HG03439 (cell line): ENCODE data around the gene ERFL.

Source experiments
- ATAC-seq: cut with Tn5 transposase; IDR thresholded peaks from one replicate; pipeline ENCODE4 v1.9.1; 2021; ENCODE audit warnings: mild to moderate bottlenecking, moderate library complexity; ENCODE audit not compliant: unreplicated experiment

The ERFL gene

DNA sequence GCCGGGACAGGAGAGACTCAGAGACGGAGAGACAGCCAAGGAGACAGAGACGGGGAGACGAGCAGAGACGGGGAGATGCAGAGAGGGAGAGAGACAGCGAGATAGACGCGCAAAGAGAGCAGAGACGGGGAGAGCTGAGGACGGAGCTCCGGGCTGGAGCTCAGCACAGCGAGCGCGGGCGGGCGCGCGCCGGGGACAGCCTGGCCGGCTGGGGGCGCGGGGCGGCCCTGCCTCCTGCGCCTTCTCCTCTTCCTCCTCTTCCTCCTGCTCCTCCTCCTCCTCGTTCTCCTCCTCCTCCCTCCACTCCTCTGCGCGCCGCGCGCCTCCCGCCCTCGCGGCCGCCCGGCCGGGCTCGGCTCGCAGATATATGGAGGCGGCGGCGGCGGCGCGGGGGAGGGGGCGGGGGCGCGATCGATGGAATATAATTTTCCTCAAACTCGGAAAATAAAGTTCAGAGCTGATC lies at the start of gene ERFL:
TSS of gene ERFL (minus strand) at position 229 of the 463 bp plus-strand sequence. CDS start 15,530 bp downstream, outside the sequence.
- ATAC-seq: no peak

GRCh38 chr19:41977916-41978315 lies 49.7 kb upstream of the ERFL start:
- ATAC-seq: no peak

DNA sequence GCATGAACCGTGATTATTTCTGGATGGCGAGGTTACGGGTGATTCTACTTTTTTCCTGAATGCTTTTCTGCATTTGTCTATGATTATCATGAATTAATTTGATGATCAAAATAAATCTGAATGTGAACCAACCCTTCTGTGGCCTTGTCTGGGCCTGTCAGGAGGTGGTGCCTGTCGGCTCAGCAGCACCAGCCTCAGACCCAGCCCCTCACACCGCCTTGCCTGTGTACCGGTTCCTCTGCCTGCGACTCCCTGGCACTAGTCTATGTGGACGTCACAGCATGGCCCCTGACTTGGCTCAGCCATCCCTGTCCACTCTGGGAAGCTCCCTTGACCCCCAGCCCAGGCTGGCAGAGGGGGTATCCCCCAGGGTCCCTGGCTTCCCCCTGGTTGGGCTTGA lies 46.4 kb upstream of the ERFL start:
- no peak for ATAC-seq

- ATAC-seq: no peak
These were observed 43.1 kb upstream of the ERFL start for GRCh38 chr19:41971363-41971762.

DNA sequence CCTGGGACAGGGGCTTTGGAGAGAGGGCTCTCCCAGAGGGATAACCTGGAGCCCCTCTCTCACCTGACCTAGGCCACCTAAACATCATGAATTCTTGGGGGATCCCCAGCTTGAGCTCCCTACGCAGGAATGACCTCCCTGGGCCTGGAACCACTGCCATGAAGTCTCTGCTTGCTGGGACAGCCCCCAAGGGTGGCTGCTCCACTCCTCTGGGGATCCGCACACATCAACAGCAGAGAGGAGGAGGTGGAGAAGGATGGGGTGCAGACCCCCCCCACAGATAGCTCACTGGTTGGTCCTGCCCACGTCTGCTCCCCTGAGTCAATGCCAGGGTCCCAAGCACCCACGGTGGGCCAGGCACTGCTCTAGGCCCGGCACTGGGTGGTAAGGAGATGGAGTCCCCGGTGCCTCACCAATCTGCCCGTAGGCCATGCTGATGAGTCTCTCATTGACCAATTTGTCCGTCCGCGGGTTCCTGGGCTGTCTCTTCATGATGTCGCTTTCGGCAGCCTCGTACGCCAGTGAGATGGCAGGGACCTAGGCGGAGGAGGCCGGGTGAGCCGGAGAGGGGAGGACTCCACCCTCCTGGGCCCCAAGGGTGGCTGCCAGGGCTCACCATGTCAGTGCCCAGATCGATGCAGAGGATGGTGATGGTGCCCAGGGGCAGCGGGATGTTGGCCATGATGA lies 41.7 kb upstream of the ERFL start:
- no peak for ATAC-seq

DNA sequence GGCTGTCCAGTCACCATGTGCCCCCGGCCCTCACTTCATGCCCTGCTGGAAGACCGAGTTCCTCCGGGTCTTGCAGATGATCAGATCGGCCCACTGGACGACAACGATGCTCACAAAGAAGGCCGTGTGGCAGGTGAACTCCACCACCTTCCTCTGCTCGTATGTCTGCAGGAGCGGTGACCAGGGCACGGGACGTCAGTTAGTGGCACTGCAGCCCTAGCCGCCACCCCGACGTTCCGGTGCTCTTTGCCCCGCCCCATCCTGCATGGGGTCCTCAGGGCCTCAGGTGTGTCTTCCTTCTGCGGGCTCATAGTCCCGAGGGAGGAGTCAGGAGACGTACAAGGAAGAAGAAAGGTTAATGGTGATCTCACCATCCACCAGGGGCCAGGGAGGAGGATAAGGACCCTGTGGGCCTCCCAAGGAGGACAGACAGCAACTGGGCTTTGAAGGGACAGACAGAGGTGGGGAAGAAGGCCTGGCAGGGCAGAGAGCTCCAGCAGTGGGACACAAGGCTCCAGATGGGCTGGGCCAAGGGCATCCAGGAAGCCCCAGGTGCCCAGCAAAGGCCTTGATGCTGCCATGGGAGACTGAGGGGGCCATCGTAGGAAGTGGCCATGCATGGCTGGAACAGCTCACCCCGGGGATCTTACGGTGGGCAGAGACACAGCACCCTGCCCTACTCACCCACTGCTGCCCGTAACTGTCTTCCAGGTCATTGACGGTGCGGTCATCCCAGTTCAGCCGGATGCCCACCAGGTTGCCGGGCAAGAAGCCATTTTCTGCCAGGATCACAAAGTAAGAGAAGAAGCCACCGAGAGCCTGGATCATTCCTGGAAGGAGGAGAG lies 40.7 kb upstream of the ERFL start:
- no peak for ATAC-seq

DNA sequence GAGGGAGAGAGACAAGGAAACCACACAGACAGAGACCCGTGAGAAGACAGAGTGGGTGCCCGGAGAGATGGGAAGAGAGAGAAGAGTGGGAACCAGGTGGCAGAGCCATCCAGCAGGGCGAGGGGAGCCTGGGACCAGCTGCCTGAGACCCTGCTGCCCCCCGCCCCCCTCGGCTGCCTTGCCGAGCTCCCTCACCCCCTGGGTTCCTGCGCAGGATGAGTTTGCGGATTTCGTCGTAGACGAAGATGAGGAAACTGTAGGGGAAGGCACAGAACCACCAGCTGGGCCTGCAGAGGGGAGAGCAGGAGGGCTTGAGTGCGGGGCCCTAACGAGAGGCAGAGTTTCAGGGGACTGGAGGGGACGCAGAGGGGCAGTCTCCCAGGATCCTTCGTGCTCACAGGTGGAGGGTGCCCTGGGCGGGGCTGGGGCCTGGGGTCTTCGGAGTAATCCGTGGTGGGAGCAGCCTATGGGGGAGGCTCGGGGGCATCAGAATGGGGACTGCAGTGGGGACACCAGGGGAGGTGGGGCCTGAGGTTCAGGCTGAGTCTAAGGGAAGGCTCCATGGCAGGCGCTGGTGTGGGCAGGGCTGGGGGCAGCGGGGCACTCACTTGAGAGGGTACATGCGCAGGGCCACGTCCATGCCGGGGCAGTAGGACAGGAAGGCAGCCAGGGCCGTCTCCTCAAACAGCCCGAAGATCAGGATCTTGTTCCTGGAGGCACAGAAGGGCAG lies 39.0 kb upstream of the ERFL start:
- no peak for ATAC-seq

GRCh38 chr19:41965106-41965505 lies 36.9 kb upstream of the ERFL start:
- ATAC-seq: no peak

DNA sequence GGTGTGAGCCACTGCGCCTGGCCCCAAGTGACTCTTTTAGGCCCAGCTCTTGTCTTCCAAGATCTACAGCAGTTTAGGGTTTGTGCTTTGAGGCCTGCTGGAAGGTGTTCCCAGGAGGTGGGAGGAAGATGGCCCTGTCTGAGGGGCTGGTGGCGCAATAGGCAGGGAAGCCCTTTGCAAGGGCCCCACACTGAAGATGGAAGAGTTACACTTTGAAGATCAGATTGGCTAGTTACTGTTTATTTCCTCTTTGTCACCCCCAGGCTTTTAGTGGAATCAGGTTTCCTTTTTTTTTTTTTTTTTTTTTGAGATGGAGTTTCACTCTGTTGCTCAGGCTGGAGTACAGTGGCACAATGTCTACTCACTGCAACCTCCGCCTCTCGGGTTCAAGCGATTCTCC lies 32.7 kb upstream of the ERFL start:
- no peak for ATAC-seq

DNA sequence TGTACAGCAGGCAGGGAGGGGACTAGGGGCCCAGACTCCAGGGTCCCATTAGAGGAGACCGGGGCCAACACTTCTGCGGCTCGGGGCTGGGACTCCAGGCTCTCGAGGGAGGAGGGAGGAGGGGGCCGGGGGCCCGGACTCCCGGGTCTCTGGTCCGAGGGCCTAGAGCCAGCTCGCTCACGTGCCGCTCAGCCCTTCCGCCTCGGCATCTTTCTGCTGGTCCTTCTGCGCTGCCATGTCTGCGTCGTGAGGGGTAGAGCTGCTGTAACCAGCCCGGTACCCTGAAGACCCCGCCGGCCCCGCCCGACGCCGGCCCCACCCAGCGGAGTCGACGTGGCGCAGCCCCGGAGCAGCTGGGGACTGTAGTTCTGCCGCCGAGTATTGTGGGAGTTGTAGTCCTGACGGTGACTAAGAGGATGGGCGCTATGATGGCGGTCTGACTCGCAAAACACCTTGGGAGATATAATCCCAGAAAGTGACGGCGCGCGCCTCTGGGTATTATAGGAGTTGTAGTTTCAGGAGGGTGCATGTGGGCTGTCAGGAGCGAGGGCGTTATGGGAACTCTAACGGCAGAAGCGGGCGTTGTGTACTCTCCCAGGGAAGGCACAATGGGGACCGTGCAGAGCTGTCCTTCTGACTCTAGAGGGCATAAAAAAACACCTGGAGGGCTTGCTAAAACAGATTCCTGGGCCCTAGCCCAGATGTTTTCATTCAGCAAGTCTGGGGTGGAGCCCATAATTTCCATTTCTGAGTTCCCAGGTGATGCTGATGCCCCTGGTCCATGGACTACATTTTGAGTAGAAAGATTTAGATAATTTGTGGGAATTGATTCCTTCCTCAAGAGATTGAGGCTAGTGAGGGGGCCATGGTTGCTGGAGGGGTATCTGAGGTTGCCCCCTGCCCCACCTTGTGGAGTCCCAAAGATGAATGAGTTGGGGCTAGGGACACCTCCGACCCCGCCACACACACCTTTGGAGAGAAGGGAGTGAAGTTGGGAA lies 31.1 kb upstream of the ERFL start, which contains the start of gene RABAC1:
TSS of gene RABAC1 (minus strand) at position 266 of the 998 bp plus-strand sequence. CDS start at position 237, 29 bp downstream.
- peak; percentile 81 for ATAC-seq

GRCh38 chr19:41958367-41959055 lies 30.3 kb upstream of the ERFL start:
- peak; percentile 62 for ATAC-seq

DNA sequence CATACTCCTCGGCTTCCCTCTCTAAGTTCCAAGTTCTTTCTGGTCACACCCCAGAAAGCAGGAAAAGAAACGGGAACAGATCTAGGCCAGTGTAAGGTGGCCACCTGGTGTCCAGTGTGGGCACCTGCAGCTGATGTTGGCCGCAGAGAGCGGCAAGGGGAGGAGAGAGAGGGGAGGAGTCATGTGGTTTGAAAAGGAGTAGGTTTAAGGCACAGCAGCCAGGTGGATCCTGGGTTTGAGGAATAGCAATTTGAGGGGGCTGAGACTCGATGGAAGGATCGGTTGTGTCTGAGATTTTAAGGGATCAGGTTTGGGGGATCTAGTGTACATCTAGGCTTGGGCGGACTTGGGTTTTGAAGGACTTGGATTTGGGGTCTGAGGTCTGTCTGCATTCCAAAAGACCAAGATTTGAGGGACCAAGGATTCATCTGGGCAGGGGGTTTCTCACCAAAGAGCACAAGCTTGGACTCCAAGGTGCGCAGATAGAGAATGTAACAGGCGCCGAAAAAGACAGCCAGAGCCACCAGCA lies 29.7 kb upstream of the ERFL start:
- ATAC-seq: no peak

DNA sequence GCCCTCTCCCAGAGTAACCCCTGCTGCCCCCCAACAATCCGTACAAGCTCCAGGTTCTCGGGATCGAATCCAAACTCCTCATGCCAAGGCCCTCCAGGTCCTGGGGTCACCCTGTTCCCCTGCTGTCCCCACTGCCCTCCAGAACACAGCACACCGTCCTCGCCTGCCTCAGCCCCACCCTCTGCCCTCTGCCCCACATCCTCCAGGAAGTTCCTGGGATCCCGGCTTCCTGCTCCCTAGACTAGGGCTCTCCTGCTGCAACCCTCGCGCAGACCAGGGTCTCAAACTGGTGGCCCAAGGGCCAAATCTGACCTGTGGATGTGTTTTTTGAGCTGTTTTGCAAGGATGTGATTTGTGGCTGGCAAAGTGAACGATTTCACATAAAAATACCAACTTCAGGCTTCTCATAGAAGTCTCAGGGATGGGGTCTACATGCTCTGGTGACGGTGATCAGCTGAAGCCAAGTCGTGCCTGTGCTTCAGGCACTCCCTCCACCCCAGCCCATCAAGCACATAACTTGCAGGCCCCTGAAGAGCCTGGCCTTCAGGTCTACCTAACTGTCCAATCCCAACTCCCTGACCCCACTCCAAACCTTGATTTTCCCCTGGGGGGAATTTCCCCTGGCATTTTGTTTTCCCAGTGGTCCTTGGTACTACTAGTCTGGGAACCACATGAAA lies 29.1 kb upstream of the ERFL start:
- ATAC-seq: no peak

GRCh38 chr19:41956621-41957020 lies 28.4 kb upstream of the ERFL start:
- ATAC-seq: no peak

GRCh38 chr19:41955521-41955920 lies 27.3 kb upstream of the ERFL start:
- ATAC-seq: no peak

DNA sequence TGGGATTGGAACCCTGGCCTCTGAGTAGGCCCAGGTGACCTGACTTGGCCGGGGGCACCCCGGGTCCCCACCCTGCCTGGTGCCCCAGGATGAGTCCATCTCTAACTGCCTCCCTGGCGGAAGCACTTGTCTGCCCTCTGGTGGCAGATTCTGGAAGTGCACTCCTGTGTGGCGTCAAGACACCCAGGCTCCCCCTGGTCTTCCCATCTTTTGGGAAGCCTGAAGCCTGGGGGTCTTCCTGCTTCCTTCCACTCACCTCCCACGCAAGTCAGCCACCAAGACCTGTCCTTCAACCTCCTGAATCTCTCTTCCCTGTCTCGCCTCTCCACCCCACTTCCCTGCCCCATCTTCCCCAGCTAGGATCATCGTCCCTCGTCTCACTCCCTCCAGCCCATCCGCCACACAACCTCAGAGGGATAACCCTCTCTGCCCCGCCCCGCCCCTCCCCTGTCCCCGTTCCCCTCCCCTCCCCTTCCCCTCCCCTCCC lies 23.5 kb upstream of the ERFL start:
- ATAC-seq: no peak

GRCh38 chr19:41947091-41947490 lies 18.8 kb upstream of the ERFL start:
- ATAC-seq: no peak

DNA sequence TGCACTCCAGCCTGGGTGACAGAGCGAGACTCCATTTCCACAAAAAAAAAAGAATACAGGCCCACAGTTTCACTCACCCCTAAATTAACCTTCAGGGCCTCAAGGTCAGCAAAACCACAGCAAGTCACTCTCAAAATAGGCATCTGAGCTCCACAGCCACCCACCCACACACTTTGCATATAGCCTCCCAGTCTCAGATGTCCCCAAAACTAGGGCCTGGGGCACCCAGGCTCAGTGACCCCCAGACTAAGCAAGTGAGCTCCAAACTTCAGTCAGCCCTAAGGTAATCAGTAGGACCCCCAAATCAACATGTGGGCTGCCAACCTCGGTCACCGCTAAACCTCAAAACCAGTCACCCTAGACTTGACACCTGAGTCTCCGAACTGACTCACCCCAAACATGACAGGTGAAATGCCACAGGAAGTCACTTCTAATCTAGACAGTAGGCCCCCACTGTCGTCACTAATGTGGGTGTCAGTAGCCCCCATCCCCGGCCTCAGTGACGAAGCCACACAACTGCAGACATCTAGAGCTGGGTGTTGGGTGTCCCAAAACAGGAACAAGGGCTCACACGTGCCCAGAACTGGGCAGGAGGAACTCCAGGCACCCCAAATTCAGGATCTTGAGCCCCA lies 17.0 kb upstream of the ERFL start:
- peak; percentile 82 for ATAC-seq
